ENCODE measurements around the gene ICAM2.

DNA sequence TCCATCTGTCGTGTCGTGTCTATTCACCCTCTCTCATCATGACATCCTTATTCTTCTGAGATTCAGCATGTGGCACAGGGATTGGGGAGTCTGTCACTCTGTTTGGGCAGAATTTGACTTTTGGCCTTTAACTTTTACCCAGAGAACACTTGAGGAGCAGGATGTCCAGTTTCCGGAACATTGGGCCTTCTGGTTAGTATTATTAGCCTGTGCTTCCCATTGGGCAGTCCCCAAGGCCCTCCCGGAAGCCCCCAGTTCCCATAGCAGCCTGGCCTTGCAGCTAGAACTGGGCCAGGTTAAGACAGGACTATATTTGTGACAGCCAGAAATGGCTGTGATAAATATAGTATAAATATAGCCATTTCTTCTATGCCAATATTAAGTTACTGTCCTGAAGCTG is 57.3 kb downstream of the ICAM2 start:
- TF ChIP-seq, protein P1, sequence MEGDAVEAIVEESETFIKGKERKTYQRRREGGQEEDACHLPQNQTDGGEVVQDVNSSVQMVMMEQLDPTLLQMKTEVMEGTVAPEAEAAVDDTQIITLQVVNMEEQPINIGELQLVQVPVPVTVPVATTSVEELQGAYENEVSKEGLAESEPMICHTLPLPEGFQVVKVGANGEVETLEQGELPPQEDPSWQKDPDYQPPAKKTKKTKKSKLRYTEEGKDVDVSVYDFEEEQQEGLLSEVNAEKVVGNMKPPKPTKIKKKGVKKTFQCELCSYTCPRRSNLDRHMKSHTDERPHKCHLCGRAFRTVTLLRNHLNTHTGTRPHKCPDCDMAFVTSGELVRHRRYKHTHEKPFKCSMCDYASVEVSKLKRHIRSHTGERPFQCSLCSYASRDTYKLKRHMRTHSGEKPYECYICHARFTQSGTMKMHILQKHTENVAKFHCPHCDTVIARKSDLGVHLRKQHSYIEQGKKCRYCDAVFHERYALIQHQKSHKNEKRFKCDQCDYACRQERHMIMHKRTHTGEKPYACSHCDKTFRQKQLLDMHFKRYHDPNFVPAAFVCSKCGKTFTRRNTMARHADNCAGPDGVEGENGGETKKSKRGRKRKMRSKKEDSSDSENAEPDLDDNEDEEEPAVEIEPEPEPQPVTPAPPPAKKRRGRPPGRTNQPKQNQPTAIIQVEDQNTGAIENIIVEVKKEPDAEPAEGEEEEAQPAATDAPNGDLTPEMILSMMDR (IDR thresholded peaks at IDR 0.05) = no peak
- TF ChIP-seq, protein P2, sequence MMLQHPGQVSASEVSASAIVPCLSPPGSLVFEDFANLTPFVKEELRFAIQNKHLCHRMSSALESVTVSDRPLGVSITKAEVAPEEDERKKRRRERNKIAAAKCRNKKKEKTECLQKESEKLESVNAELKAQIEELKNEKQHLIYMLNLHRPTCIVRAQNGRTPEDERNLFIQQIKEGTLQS (CRISPR knock-in tag; conservative IDR thresholded peaks at IDR 0.05) = no peak
- TF ChIP-seq, protein P3, sequence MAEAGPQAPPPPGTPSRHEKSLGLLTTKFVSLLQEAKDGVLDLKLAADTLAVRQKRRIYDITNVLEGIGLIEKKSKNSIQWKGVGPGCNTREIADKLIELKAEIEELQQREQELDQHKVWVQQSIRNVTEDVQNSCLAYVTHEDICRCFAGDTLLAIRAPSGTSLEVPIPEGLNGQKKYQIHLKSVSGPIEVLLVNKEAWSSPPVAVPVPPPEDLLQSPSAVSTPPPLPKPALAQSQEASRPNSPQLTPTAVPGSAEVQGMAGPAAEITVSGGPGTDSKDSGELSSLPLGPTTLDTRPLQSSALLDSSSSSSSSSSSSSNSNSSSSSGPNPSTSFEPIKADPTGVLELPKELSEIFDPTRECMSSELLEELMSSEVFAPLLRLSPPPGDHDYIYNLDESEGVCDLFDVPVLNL (CRISPR knock-in tag; IDR thresholded peaks at IDR 0.05; ENCODE audit: borderline replicate concordance, low read depth) = no peak
- no peak for TF ChIP-seq GABPB1 (CRISPR knock-in tag; IDR thresholded peaks at IDR 0.05)
- no peak for TF ChIP-seq JUN (CRISPR knock-in tag; IDR thresholded peaks at IDR 0.05)
- TF ChIP-seq NFYB (CRISPR knock-in tag; conservative IDR thresholded peaks at IDR 0.05; ENCODE audit: low read depth) = no peak
- no peak for TF ChIP-seq CREM (CRISPR knock-in tag; IDR thresholded peaks at IDR 0.05)
- no peak for TF ChIP-seq ZNF263 (CRISPR knock-in tag; IDR thresholded peaks at IDR 0.05; ENCODE audit: low read depth)
- TF ChIP-seq, protein P4, sequence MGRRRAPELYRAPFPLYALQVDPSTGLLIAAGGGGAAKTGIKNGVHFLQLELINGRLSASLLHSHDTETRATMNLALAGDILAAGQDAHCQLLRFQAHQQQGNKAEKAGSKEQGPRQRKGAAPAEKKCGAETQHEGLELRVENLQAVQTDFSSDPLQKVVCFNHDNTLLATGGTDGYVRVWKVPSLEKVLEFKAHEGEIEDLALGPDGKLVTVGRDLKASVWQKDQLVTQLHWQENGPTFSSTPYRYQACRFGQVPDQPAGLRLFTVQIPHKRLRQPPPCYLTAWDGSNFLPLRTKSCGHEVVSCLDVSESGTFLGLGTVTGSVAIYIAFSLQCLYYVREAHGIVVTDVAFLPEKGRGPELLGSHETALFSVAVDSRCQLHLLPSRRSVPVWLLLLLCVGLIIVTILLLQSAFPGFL (CRISPR knock-in tag; IDR thresholded peaks at IDR 0.05; ENCODE audit: borderline replicate concordance) = no peak
- no peak for TF ChIP-seq NFE2L1 (CRISPR knock-in tag; IDR thresholded peaks at IDR 0.05)
- TF ChIP-seq CREB1 (CRISPR knock-in tag; IDR thresholded peaks at IDR 0.05) = no peak
- TF ChIP-seq ETV6 (CRISPR knock-in tag; IDR thresholded peaks at IDR 0.05) = no peak
- no peak for TF ChIP-seq MXD4 (CRISPR knock-in tag; IDR thresholded peaks at IDR 0.05; ENCODE audit: borderline replicate concordance)
- TF ChIP-seq NFATC4 (CRISPR knock-in tag; IDR thresholded peaks at IDR 0.05) = no peak
